ENCODE data around the gene PPP2R3A. TPM values are rescaled to one million over a fixed set of nuclear protein-coding genes. Genes with fewer than 3 reads are reported as not detected.

PPP2R3A gene
- total RNA-seq, 2 donors from 2014 or later = 9.0 to 25.9 TPM

- Histone ChIP-seq H3K36me3 (no peaks in the 10 kb centered on the region), H3K4me1 (replicated peaks) (no peaks in the 10 kb centered on the region), H3K4me3 (no peak overlapping the region), H3K9me3 (no peaks in the 10 kb centered on the region), H3K27ac (no peak overlapping the region), H3K27me3 (replicated peaks; ENCODE audit: insufficient read depth) (no peaks in the 10 kb centered on the region)
- WGBS = 93% methylated on average over 7 of the region's 7 CpGs
- no peak for TF ChIP-seq POLR2A (IDR thresholded peaks at IDR 0.05)
- TF ChIP-seq CTCF (IDR thresholded peaks at IDR 0.05) = no peak
- TF ChIP-seq POLR2AphosphoS5 (IDR thresholded peaks at IDR 0.05) = no peak
- intact Hi-C loops (cut with DNase I) = loop anchor here (10.0 kb wide), 1 partner anchor 1253 kb away; the partner anchor contains the start of gene EPHB1
- DNase-seq (ENCODE audit: low spot score) = no peak
Observed at GRCh38 chr3:136048068-136048467, 82.5 kb downstream of the PPP2R3A start.

GRCh38 chr3:136050250-136050649, 84.7 kb downstream of the PPP2R3A start:
- intact Hi-C loops (cut with DNase I) = no loop called here
- WGBS = 83% methylated on average over 6 of the region's 6 CpGs

GRCh38 chr3:136055491-136055890, 90.0 kb downstream of the PPP2R3A start:
- no peaks in the 10 kb centered on the region for H3K9me3 ChIP-seq
- no peak overlapping the region for H3K4me3 ChIP-seq
- H3K27me3 ChIP-seq (replicated peaks; ENCODE audit: insufficient read depth) = no peaks in the 10 kb centered on the region
- WGBS = 91% methylated on average over 4 of the region's 4 CpGs
- DNase-seq (ENCODE audit: low spot score) = no peak
- intact Hi-C loops (cut with DNase I) = no loop called here
- H3K4me1 ChIP-seq (replicated peaks) = no peaks in the 10 kb centered on the region
- H3K36me3 ChIP-seq = no peaks in the 10 kb centered on the region
- TF ChIP-seq POLR2A (IDR thresholded peaks at IDR 0.05) (no peak), POLR2AphosphoS5 (IDR thresholded peaks at IDR 0.05) (no peak), CTCF (IDR thresholded peaks at IDR 0.05) (no peak)
- H3K27ac ChIP-seq = no peak overlapping the region

More at GRCh38 chr3:136050250-136050649, 84.7 kb downstream of the PPP2R3A start:
- DNase-seq (ENCODE audit: low spot score) = no peak
- no peaks in the 10 kb centered on the region for H3K27me3 ChIP-seq (replicated peaks; ENCODE audit: insufficient read depth)
- H3K4me3 ChIP-seq = no peak overlapping the region
- H3K4me1 ChIP-seq (replicated peaks) = no peaks in the 10 kb centered on the region
- no peaks in the 10 kb centered on the region for H3K36me3 ChIP-seq
- TF ChIP-seq CTCF (IDR thresholded peaks at IDR 0.05) (no peak), POLR2AphosphoS5 (IDR thresholded peaks at IDR 0.05) (no peak), POLR2A (IDR thresholded peaks at IDR 0.05) (no peak)
- no peaks in the 10 kb centered on the region for H3K9me3 ChIP-seq
- H3K27ac ChIP-seq = no peak overlapping the region

- Histone ChIP-seq H3K27ac (no peak overlapping the region), H3K27me3 (replicated peaks; ENCODE audit: insufficient read depth) (no peaks in the 10 kb centered on the region), H3K4me3 (no peak overlapping the region), H3K4me1 (replicated peaks) (no peaks in the 10 kb centered on the region), H3K9me3 (no peaks in the 10 kb centered on the region), H3K36me3 (no peaks in the 10 kb centered on the region)
- TF ChIP-seq POLR2AphosphoS5 (IDR thresholded peaks at IDR 0.05) (no peak), POLR2A (IDR thresholded peaks at IDR 0.05) (no peak), CTCF (IDR thresholded peaks at IDR 0.05) (no peak)
- DNase-seq (ENCODE audit: low spot score) = no peak
- intact Hi-C loops (cut with DNase I) = no loop called here
- 85% methylated on average over 2 of the region's 2 CpGs for WGBS
Observed at GRCh38 chr3:136067211-136067610, 101.7 kb downstream of the PPP2R3A start.

- H3K27me3 ChIP-seq (replicated peaks; ENCODE audit: insufficient read depth) = no peaks in the 10 kb centered on the region
- DNase-seq (ENCODE audit: low spot score) = no peak
- intact Hi-C loops (cut with DNase I) = no loop called here
- H3K27ac ChIP-seq = no peak overlapping the region
- no peaks in the 10 kb centered on the region for H3K9me3 ChIP-seq
- H3K4me1 ChIP-seq (replicated peaks) = no peaks in the 10 kb centered on the region
- H3K36me3 ChIP-seq = no peaks in the 10 kb centered on the region
- WGBS = 81% methylated on average over 5 of the region's 5 CpGs
- H3K4me3 ChIP-seq = no peak overlapping the region
- TF ChIP-seq POLR2AphosphoS5 (IDR thresholded peaks at IDR 0.05) (no peak), POLR2A (IDR thresholded peaks at IDR 0.05) (no peak), CTCF (IDR thresholded peaks at IDR 0.05) (no peak)
Observed at GRCh38 chr3:136068708-136069107, 103.2 kb downstream of the PPP2R3A start.

All from prostate gland (tissue), 2 donors.